Measurements from ENCODE around the gene CCNT1.

GRCh38 chr12:48690990-48691389 is 25.5 kb downstream of the CCNT1 start:
- TF ChIP-seq EZH2 (IDR thresholded peaks at IDR 0.05; ENCODE audit: insufficient read depth, poor library complexity, severe bottlenecking) (no peak), EZH2phosphoT487 (IDR thresholded peaks at IDR 0.05; ENCODE audit: insufficient read depth, low read depth) (no peak)
